HFFc6 (cell line): ENCODE measurements around the gene NRIP2. TPM values are rescaled to one million over a fixed set of nuclear protein-coding genes. Genes with fewer than 3 reads are reported as not detected.

ENCODE experiments used
- DNase-seq: peaks from one replicate; pipeline ENCODE4 v3.0.0-alpha.2; 2018
- H3K27ac Mint-ChIP-seq: 2 replicates; pipeline ENCODE4 v1.8.0; 2020; ENCODE audit warnings: mild to moderate bottlenecking, mixed read lengths
- H3K27me3 Mint-ChIP-seq: 2 replicates; pipeline ENCODE4 v1.8.0; 2021; ENCODE audit warnings: mild to moderate bottlenecking, moderate library complexity, mixed read lengths; ENCODE audit not compliant: insufficient read depth
- H3K36me3 Mint-ChIP-seq: 2 replicates; pipeline ENCODE4 v1.8.0; 2021; ENCODE audit warnings: low read depth, mixed read lengths
- H3K4me1 Mint-ChIP-seq: 2 replicates; pipeline ENCODE4 v1.8.0; 2020; ENCODE audit warnings: low read depth, mixed read lengths
- H3K4me3 Mint-ChIP-seq: 2 replicates; pipeline ENCODE4 v1.8.0; 2020; ENCODE audit warnings: mild to moderate bottlenecking, moderate library complexity, mixed read lengths
- H3K9me3 Mint-ChIP-seq: 2 replicates; pipeline ENCODE4 v1.8.0; 2020; ENCODE audit warnings: mild to moderate bottlenecking, mixed read lengths
- CTCF ChIP-seq: fragments of 200-600 bp; sonication (generic); IDR thresholded peaks from 2 replicates; pipeline ENCODE4 v1.5.0; 2021; ENCODE audit warnings: antibody characterized with exemption, mild to moderate bottlenecking
- total RNA-seq, 6 experiments: library from RNA; stranded (reverse); fragmentation: NEBNext Ultra II Directional; extraction: Animal tissue kit (Norgen Biotek cat#: 25700); gene quantifications; 2 replicates in 1 of 6; 3 replicates in 5 of 6; pipeline ENCODE4 v1.2.3, GENCODE V29; 2021

NRIP2 gene
- total RNA-seq, 6 experiments from 2014 or later: not detected

DNA sequence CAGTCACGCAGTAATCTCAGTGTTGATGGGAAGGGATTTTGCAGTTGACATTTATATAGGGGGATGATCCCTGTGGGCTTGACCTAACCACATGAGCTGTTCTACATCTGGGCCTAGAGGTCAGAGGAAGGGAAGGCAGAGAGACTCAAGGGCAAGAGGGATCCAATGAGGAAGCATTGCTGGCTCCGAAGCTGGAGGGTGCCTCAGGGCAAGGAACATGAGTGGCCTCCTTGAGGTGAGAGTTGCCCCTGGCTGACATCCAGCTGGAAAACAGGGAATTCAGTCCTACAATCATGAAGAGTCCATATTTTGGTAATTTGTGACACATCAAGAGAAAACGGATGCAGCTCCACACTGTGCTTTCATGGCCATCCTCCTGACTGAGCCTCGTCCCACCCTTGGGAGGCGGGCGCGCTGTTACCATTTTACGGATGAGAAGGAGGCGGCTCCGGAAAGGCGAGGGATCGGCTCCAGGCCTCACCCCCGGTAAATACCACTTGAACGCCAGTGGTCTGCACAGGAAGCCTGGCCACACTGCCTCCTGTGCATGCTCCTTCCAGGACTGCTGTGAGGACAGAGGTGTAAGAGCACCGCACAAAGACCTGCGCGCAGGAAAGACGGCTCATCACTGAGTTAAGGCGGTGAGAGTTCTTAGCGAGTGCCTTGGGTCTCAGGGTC is 58.6 kb downstream of the NRIP2 start:
- Mint-ChIP-seq H3K27me3 (peaks cover 74% of the 10 kb centered on the region), H3K9me3 (no peaks in the 10 kb centered on the region)

DNA sequence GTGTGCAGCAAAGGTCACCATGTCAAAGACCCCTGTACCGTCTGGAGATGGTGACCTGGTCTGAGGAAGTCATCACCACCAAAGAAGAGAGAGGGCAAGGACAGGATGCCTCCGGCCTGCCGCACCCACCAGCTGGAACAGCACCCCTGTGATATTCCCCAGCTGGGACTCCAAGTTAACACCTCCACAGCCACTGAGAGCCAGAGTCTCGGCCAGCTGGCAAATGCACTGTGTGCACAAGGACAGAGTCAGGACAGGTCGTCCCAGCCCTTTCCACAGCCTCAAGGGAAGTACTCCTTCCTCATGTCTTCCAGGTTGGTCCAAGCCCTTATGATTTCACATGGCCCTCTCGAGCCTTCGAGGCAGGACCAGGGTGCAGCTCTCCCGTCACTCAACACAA is 59.4 kb downstream of the NRIP2 start:
- DNase-seq: no peak
- Mint-ChIP-seq H3K4me1 (no peaks in the 10 kb centered on the region), H3K4me3 (no peak overlapping the region), H3K36me3 (no peaks in the 10 kb centered on the region), H3K27ac (no peak overlapping the region), H3K9me3 (peaks cover 3% of the 10 kb centered on the region; the same call in 1 of the 2 replicates), H3K27me3 (peaks cover 74% of the 10 kb centered on the region)
- no peak for TF ChIP-seq CTCF

More for the DNA sequence above, 58.6 kb downstream of the NRIP2 start:
- no peak for DNase-seq
- Mint-ChIP-seq H3K4me3 (no peak overlapping the region), H3K27ac (no peak overlapping the region), H3K4me1 (no peaks in the 10 kb centered on the region), H3K36me3 (no peaks in the 10 kb centered on the region)
- TF ChIP-seq CTCF: no peak

Other genes starting within 250 kb of the NRIP2 start
- 100 to 1,000 TPM in 1 of 6 experiments, 10 to 100 TPM in 5; 62.3 to 105 (median 69.1) TPM for gene FKBP4, start 40.1 kb downstream of the NRIP2 start, total RNA-seq
- 10 to 100 TPM; 17.0 to 21.1 (median 19.6) TPM for gene ITFG2, start 22.4 kb downstream of the NRIP2 start, total RNA-seq
- not detected for gene TEX52, start 22.0 kb upstream of the NRIP2 start, total RNA-seq
- gene FOXM1, start 42.1 kb upstream of the NRIP2 start, total RNA-seq: 10 to 100 TPM; 41.9 to 96.4 (median 89.6) TPM
- gene RHNO1, start 42.2 kb upstream of the NRIP2 start, total RNA-seq: 10 to 100 TPM; 25.4 to 47.3 (median 39.7) TPM
- gene TULP3, start 55.9 kb upstream of the NRIP2 start, total RNA-seq: 10 to 100 TPM; 25.8 to 34.0 (median 31.6) TPM
- gene TEAD4, start 124.4 kb upstream of the NRIP2 start, total RNA-seq: 10 to 100 TPM; 22.2 to 26.2 (median 24.7) TPM
- 10 to 100 TPM; 18.1 to 35.8 (median 22.7) TPM for gene TSPAN9, start 242.3 kb upstream of the NRIP2 start, total RNA-seq